ENCODE results near the gene TFCP2L1. TPM values are rescaled to one million over a fixed set of nuclear protein-coding genes. Genes with fewer than 3 reads are reported as not detected.

Gene TFCP2L1
- total RNA-seq, 1 experiment from 2014 or later = 1.8 TPM

DNA sequence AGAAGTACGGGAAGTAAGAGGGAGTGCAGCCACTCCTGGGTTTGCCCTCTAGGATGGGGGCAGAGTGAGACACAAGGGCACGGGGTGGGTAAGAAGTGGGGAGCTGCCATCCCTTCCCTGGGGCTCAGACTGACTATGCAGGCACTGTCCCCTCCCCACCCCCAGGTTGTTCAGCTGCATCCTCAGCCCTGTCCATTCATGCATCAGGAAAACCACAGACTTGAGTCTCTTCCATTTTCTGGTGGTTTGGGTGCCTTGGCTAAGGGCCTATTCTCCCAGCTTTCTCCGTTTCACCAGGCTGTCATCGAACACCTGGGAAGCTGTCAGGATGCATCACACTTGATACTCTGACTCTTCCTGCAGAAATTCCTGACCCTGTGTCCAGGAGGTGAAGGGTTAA, 111.9 kb downstream of the TFCP2L1 start:
- Histone ChIP-seq H2BK120ac (ENCODE audit: low read depth, low read length, poor library complexity, severe bottlenecking) (no peak overlapping the region), H3K56ac (ENCODE audit: insufficient read length, low read depth, low read length) (no peak overlapping the region), H3K27me3 (ENCODE audit: insufficient read depth, low read length) (no peaks in the 10 kb centered on the region; the same call in 1 of the 2 replicates), H4K5ac (ENCODE audit: insufficient read length, low read depth, low read length) (no peak overlapping the region), H3K9me3 (ENCODE audit: control insufficient read depth, low read depth, low read length) (no peaks in the 10 kb centered on the region), H3K9ac (ENCODE audit: extremely low read depth, insufficient read length, low read length) (no peak overlapping the region), H4K8ac (replicated peaks; ENCODE audit: insufficient read length, low read depth, low read length) (no peak overlapping the region), H2BK12ac (ENCODE audit: insufficient read length, low read depth, low read length) (no peak overlapping the region), H4K91ac (ENCODE audit: insufficient read length, low read depth, low read length) (no peak overlapping the region), H2AFZ (ENCODE audit: low read length) (no peak overlapping the region), H3K14ac (ENCODE audit: insufficient read depth, low read length) (no peak overlapping the region), H3K4me1 (ENCODE audit: insufficient read depth, low read length) (no peaks in the 10 kb centered on the region), H3K27ac (ENCODE audit: insufficient read length, low read depth, low read length) (no peak overlapping the region), H3K18ac (ENCODE audit: insufficient read length, low read depth, low read length) (no peak overlapping the region), H3K4ac (ENCODE audit: low read depth, low read length) (no peak overlapping the region), H4K20me1 (ENCODE audit: control insufficient read depth, insufficient read depth, insufficient read length) (no peaks in the 10 kb centered on the region), H3T11ph (ENCODE audit: low read length) (no peak overlapping the region), H3K23ac (ENCODE audit: insufficient read length, low read depth, low read length) (no peak overlapping the region), H3K4me2 (ENCODE audit: insufficient read depth, insufficient read length, low read length) (no peak overlapping the region), H2BK5ac (ENCODE audit: insufficient read length, low read length) (no peak overlapping the region), H3K79me1 (ENCODE audit: insufficient read depth, low read depth, low read length, poor library complexity, severe bottlenecking) (no peaks in the 10 kb centered on the region), H2AK5ac (ENCODE audit: insufficient read length, low read length) (no peak overlapping the region), H3K79me2 (ENCODE audit: insufficient read depth, low read length) (no peaks in the 10 kb centered on the region), H3K23me2 (ENCODE audit: insufficient read length, low read depth, low read length, poor library complexity, severe bottlenecking) (no peaks in the 10 kb centered on the region), H2BK20ac (ENCODE audit: low read depth, low read length, poor library complexity, severe bottlenecking) (no peak overlapping the region), H2BK15ac (ENCODE audit: low read depth, low read length) (no peak overlapping the region)
- TF ChIP-seq, protein P1, sequence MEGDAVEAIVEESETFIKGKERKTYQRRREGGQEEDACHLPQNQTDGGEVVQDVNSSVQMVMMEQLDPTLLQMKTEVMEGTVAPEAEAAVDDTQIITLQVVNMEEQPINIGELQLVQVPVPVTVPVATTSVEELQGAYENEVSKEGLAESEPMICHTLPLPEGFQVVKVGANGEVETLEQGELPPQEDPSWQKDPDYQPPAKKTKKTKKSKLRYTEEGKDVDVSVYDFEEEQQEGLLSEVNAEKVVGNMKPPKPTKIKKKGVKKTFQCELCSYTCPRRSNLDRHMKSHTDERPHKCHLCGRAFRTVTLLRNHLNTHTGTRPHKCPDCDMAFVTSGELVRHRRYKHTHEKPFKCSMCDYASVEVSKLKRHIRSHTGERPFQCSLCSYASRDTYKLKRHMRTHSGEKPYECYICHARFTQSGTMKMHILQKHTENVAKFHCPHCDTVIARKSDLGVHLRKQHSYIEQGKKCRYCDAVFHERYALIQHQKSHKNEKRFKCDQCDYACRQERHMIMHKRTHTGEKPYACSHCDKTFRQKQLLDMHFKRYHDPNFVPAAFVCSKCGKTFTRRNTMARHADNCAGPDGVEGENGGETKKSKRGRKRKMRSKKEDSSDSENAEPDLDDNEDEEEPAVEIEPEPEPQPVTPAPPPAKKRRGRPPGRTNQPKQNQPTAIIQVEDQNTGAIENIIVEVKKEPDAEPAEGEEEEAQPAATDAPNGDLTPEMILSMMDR (conservative IDR thresholded peaks at IDR 0.05) = no peak
- H3K4me3 Mint-ChIP-seq = no peak overlapping the region
- peaks cover 6% of the 10 kb centered on the region for H3K27me3 Mint-ChIP-seq (ENCODE audit: low read depth)
- no peak overlapping the region for H3K27ac Mint-ChIP-seq
- no peak for DNase-seq
- peaks cover 0 to 2% (median 0%) of the 10 kb centered on the region in 3 experiments; a peak in 1 of 7 replicates for H3K36me3 Mint-ChIP-seq (ENCODE audit: insufficient read depth in 1 of 3, low read depth in 3 of 3)
- no peaks in the 10 kb centered on the region for H3K4me1 Mint-ChIP-seq
- peaks cover 8 to 10% of the 10 kb centered on the region in 2 experiments; a peak in 4 of 5 replicates for H3K9me3 Mint-ChIP-seq
- WGBS (ENCODE audit: extremely low coverage, insufficient read length, low lambda C conversion rate) = no CpG with 5 or more reads among the region's 4 CpGs

Measured in H9 (cell line).